ENCODE measurements around the gene TBCD. TPM values are rescaled to one million over a fixed set of nuclear protein-coding genes. Genes with fewer than 3 reads are reported as not detected.

The TBCD gene
- total and polyA plus RNA-seq, 2 donors (not counting 1 experiment from before 2014, with no cell fraction given), result 22.1 to 36.7 TPM

GRCh38 chr17:82816358-82816757, 64.5 kb downstream of the TBCD start:
- H3K4me2 ChIP-seq (ENCODE audit: extremely low read depth, insufficient read depth, low read length), result no peak overlapping the region
- TF ChIP-seq EZH2 (IDR thresholded peaks at IDR 0.05; ENCODE audit: low read length, missing control alignments) (no peak), CTCF (conservative IDR thresholded peaks at IDR 0.05 in 1 of 2, IDR thresholded peaks at IDR 0.05 in 1 of 2; ENCODE audit: low read depth in 1 of 2, low read length in 2 of 2) (no peak)
- no peak overlapping the region for H2AFZ ChIP-seq (ENCODE audit: low read length)
- no peak for DNase-seq (ENCODE audit: low read depth in 2 of 2)
- H3K27me3 ChIP-seq (ENCODE audit: control insufficient read depth, insufficient read depth, low read length), result no peaks in the 10 kb centered on the region
- no peaks in the 10 kb centered on the region for H3K9me3 ChIP-seq (ENCODE audit: control insufficient read depth, insufficient read depth, low read depth, low read length)
- no peak overlapping the region for H3K4me3 ChIP-seq (replicated peaks in 1 of 4; ENCODE audit: control extremely low read depth in 1 of 4, insufficient read depth in 1 of 4, low read depth in 3 of 4, low read length in 4 of 4)
- no peak overlapping the region for H3K27ac ChIP-seq (ENCODE audit: insufficient read depth, low read length)
- H3K4me1 ChIP-seq (ENCODE audit: control insufficient read depth, extremely low read depth, insufficient read depth, low read length), result no peaks in the 10 kb centered on the region
- H3K9ac ChIP-seq (ENCODE audit: insufficient read depth, low read length), result no peak overlapping the region
- H4K20me1 ChIP-seq (ENCODE audit: control insufficient read depth, extremely low read depth, insufficient read depth, low read length), result no peaks in the 10 kb centered on the region
- peaks cover 5% of the 10 kb centered on the region for H3K36me3 ChIP-seq (ENCODE audit: control insufficient read depth, insufficient read depth, low read length)
- H3K79me2 ChIP-seq (ENCODE audit: control insufficient read depth, insufficient read depth, low read length), result no peaks in the 10 kb centered on the region

GRCh38 chr17:82817947-82818346, 66.1 kb downstream of the TBCD start:
- no peaks in the 10 kb centered on the region for H3K79me2 ChIP-seq (ENCODE audit: control insufficient read depth, insufficient read depth, low read length)
- H3K9me3 ChIP-seq (ENCODE audit: control insufficient read depth, insufficient read depth, low read depth, low read length), result no peaks in the 10 kb centered on the region
- H4K20me1 ChIP-seq (ENCODE audit: control insufficient read depth, extremely low read depth, insufficient read depth, low read length), result no peaks in the 10 kb centered on the region
- TF ChIP-seq CTCF (conservative IDR thresholded peaks at IDR 0.05 in 1 of 2, IDR thresholded peaks at IDR 0.05 in 1 of 2; ENCODE audit: low read depth in 1 of 2, low read length in 2 of 2) (no peak), EZH2 (IDR thresholded peaks at IDR 0.05; ENCODE audit: low read length, missing control alignments) (no peak)
- DNase-seq (ENCODE audit: low read depth in 2 of 2), result peak in 1 of 2 donors; percentile 13
- H2AFZ ChIP-seq (ENCODE audit: low read length), result no peak overlapping the region
- H3K27ac ChIP-seq (ENCODE audit: insufficient read depth, low read length), result no peak overlapping the region
- no peaks in the 10 kb centered on the region for H3K27me3 ChIP-seq (ENCODE audit: control insufficient read depth, insufficient read depth, low read length)
- H3K4me2 ChIP-seq (ENCODE audit: extremely low read depth, insufficient read depth, low read length), result no peak overlapping the region
- H3K9ac ChIP-seq (ENCODE audit: insufficient read depth, low read length), result no peak overlapping the region
- no peak overlapping the region for H3K4me3 ChIP-seq (replicated peaks in 1 of 4; ENCODE audit: control extremely low read depth in 1 of 4, insufficient read depth in 1 of 4, low read depth in 3 of 4, low read length in 4 of 4)
- H3K36me3 ChIP-seq (ENCODE audit: control insufficient read depth, insufficient read depth, low read length), result peaks cover 5% of the 10 kb centered on the region
- no peaks in the 10 kb centered on the region for H3K4me1 ChIP-seq (ENCODE audit: control insufficient read depth, extremely low read depth, insufficient read depth, low read length)

- Histone ChIP-seq H3K4me3 (replicated peaks in 1 of 4; ENCODE audit: control extremely low read depth in 1 of 4, insufficient read depth in 1 of 4, low read depth in 3 of 4, low read length in 4 of 4) (no peak overlapping the region), H3K36me3 (ENCODE audit: control insufficient read depth, insufficient read depth, low read length) (peaks cover 2% of the 10 kb centered on the region), H3K79me2 (ENCODE audit: control insufficient read depth, insufficient read depth, low read length) (no peaks in the 10 kb centered on the region), H3K27me3 (ENCODE audit: control insufficient read depth, insufficient read depth, low read length) (no peaks in the 10 kb centered on the region), H3K27ac (ENCODE audit: insufficient read depth, low read length) (no peak overlapping the region), H3K4me1 (ENCODE audit: control insufficient read depth, extremely low read depth, insufficient read depth, low read length) (no peaks in the 10 kb centered on the region), H3K4me2 (ENCODE audit: extremely low read depth, insufficient read depth, low read length) (no peak overlapping the region), H4K20me1 (ENCODE audit: control insufficient read depth, extremely low read depth, insufficient read depth, low read length) (no peaks in the 10 kb centered on the region), H3K9me3 (ENCODE audit: control insufficient read depth, insufficient read depth, low read depth, low read length) (no peaks in the 10 kb centered on the region), H2AFZ (ENCODE audit: low read length) (no peak overlapping the region), H3K9ac (ENCODE audit: insufficient read depth, low read length) (no peak overlapping the region)
- no peak for TF ChIP-seq EZH2 (IDR thresholded peaks at IDR 0.05; ENCODE audit: low read length, missing control alignments)
- TF ChIP-seq CTCF (conservative IDR thresholded peaks at IDR 0.05 in 1 of 2, IDR thresholded peaks at IDR 0.05 in 1 of 2; ENCODE audit: low read depth in 1 of 2, low read length in 2 of 2), result no peak
- DNase-seq (ENCODE audit: low read depth in 2 of 2), result no peak
Measured at GRCh38 chr17:82820278-82821251, 68.7 kb downstream of the TBCD start.

All from fibroblast of lung (primary cell).